Endothelial cell of umbilical vein (primary cell): ENCODE data around the gene PAAF1. TPM values are rescaled to one million over a fixed set of nuclear protein-coding genes. Genes with fewer than 3 reads are reported as not detected.

Source experiments
- BruUV-seq: library from RNA; stranded (reverse); fragments of 400-500 nt; replicated peaks from 2 replicates; lab custom pipeline; 2021; lab: Mats Ljungman, UMichigan
- CTCF ChIA-PET: fragments of 300-600, 350-600 bp; sonication (Branson Sonifier 250); formaldehyde crosslinking; loops from one replicate; lab custom pipeline; 2021; ENCODE audit warnings: antibody characterized with exemption, inconsistent platforms; lab: Charles Lee
- POLR2A ChIA-PET: fragments of 300-600, 350-600 bp; sonication (Branson Sonifier 250); formaldehyde crosslinking; loops from one replicate; lab custom pipeline; 2021; ENCODE audit warnings: antibody characterized with exemption, inconsistent platforms; lab: Charles Lee
- DNase-seq: peaks from one replicate; pipeline ENCODE4 v3.0.0-alpha.2; 2011; ENCODE audit warnings: low read depth, low spot score
- FAIRE-seq: peaks from 2 replicates; lab custom pipeline; 2011; peaks lifted over from hg19 to GRCh38; lab: Jason Lieb, UNC
- H2AFZ ChIP-seq: 2 replicates; pipeline ENCODE4 v1.6.0; 2012; ENCODE audit warnings: low read depth, low read length, control low read depth, inconsistent platforms
- H3K27ac ChIP-seq: 2 replicates; pipeline ENCODE4 v1.5.1; 2011; ENCODE audit warnings: low read depth, mild to moderate bottlenecking, control low read depth, low read length, moderate library complexity; ENCODE audit not compliant: insufficient read depth
- H3K27me3 ChIP-seq, 2 experiments: 2 replicates each; pipeline versions ENCODE4 v1.6.0 to v1.6.1; 2011; ENCODE audit warnings: low read length in 2 of 2, mixed read lengths in 1 of 2; ENCODE audit not compliant: control insufficient read depth in 2 of 2, insufficient read depth in 2 of 2
- H3K36me3 ChIP-seq, 2 experiments: 2 replicates in 1 of 2; 3 replicates in 1 of 2; pipeline ENCODE4 v1.5.1; 2011; ENCODE audit warnings: low read length in 2 of 2, mild to moderate bottlenecking in 1 of 2, moderate library complexity in 1 of 2; ENCODE audit not compliant: control insufficient read depth in 2 of 2, insufficient read depth in 2 of 2; ENCODE audit errors: extremely low read depth in 1 of 2
- H3K4me1 ChIP-seq: 3 replicates; pipeline ENCODE4 v1.5.1; 2011; ENCODE audit warnings: mild to moderate bottlenecking, low read length; ENCODE audit not compliant: control insufficient read depth, insufficient read depth; ENCODE audit errors: extremely low read depth
- H3K4me2 ChIP-seq: 2 replicates; pipeline ENCODE4 v1.6.1; 2011; ENCODE audit warnings: low read length, control low read depth, mixed read lengths; ENCODE audit not compliant: insufficient read depth
- H3K4me3 ChIP-seq, 3 experiments: fragments of 200-600 bp in 1 of 3; sonication (generic), shearing (Covaris generic) in 1 of 3; replicated peaks in 1 of 3; 2 replicates each; pipeline ENCODE4 v1.5.1; 2011 to 2016; ENCODE audit warnings: control low read depth in 3 of 3, low read length in 3 of 3, mild to moderate bottlenecking in 2 of 3, inconsistent platforms in 1 of 3, low read depth in 1 of 3, moderate library complexity in 1 of 3; ENCODE audit not compliant: insufficient read depth in 1 of 3
- H3K79me2 ChIP-seq: 2 replicates; pipeline ENCODE4 v1.6.0; 2012; ENCODE audit warnings: low read length, inconsistent platforms; ENCODE audit not compliant: control insufficient read depth, insufficient read depth
- H3K9ac ChIP-seq: replicated peaks from 2 replicates; pipeline ENCODE3; 2011; ENCODE audit warnings: low read length, control low read depth; ENCODE audit not compliant: insufficient read depth; ENCODE audit errors: extremely low read depth
- H3K9me1 ChIP-seq: replicated peaks from 3 replicates; pipeline ENCODE4 v1.6.0; 2011; ENCODE audit warnings: mild to moderate bottlenecking, low read length; ENCODE audit not compliant: control insufficient read depth, insufficient read depth; ENCODE audit errors: extremely low read depth
- H3K9me3 ChIP-seq: replicated peaks from 2 replicates; pipeline ENCODE4 v1.5.1; 2012; ENCODE audit warnings: low read length, inconsistent platforms; ENCODE audit not compliant: control insufficient read depth, insufficient read depth
- H4K20me1 ChIP-seq: replicated peaks from 2 replicates; pipeline ENCODE3; 2011; ENCODE audit warnings: mild to moderate bottlenecking, low read length; ENCODE audit not compliant: control insufficient read depth, insufficient read depth; ENCODE audit errors: extremely low read depth
- EZH2 ChIP-seq: IDR thresholded peaks from 2 replicates; pipeline ENCODE4 v1.6.1; 2012; ENCODE audit warnings: borderline replicate concordance, low read depth, mild to moderate bottlenecking, moderate library complexity, low read length, inconsistent platforms; ENCODE audit not compliant: severe bottlenecking
- FOS ChIP-seq: IDR thresholded peaks from 2 replicates; pipeline ENCODE4 v1.6.1; 2011; ENCODE audit warnings: mild to moderate bottlenecking, low read length, moderate library complexity, borderline replicate concordance; ENCODE audit not compliant: insufficient read depth
- GATA2 ChIP-seq: IDR thresholded peaks from 2 replicates; pipeline ENCODE4 v1.7.0; 2011; ENCODE audit warnings: low read depth, mild to moderate bottlenecking, moderate library complexity, mixed read lengths, low read length; ENCODE audit not compliant: insufficient read length, insufficient read depth
- JUN ChIP-seq: IDR thresholded peaks from 2 replicates; pipeline ENCODE4 v1.6.1; 2011; ENCODE audit warnings: borderline replicate concordance, low read depth; ENCODE audit not compliant: insufficient read length, insufficient read depth
- MYC ChIP-seq: IDR thresholded peaks from one replicate; pipeline ENCODE4 v1.6.1; 2011; ENCODE audit warnings: mild to moderate bottlenecking, low read depth, low read length
- POLR2A ChIP-seq: IDR thresholded peaks from 2 replicates; pipeline ENCODE4 v1.6.1; 2012; ENCODE audit warnings: low read depth, mild to moderate bottlenecking, control low read depth, low read length
- POLR2AphosphoS5 ChIP-seq: IDR thresholded peaks from 2 replicates; pipeline ENCODE4 v1.6.1; 2012; ENCODE audit warnings: low read depth, mild to moderate bottlenecking, control low read depth, low read length, moderate library complexity; ENCODE audit not compliant: insufficient read depth
- dilution Hi-C: fragments of 300-500 bp; cut with MboI; formaldehyde crosslinking; loops from one replicate; pipeline ENCODE4 v1.15.0; 2019; ENCODE audit warnings: low sequenced_read_pairs; ENCODE audit not compliant: extremely low pct_ligation_motif_present
- intact Hi-C: fragments of 100-400 bp; cut with micrococcal nuclease; formaldehyde crosslinking; loops from one replicate; pipeline ENCODE4 v1.10.0; 2022
- polyA plus RNA-seq, 4 experiments: library from polyadenylated mRNA; depleted of rRNA in 3 of 4; stranded (reverse) in 3 of 4; unstranded in 1 of 4; fragments of >200 nt; gene quantifications; 2 replicates each; pipeline versions ENCODE4 v1.2.1 to v1.2.3, GENCODE V29; 2011 to 2012; ENCODE audit warnings: missing spikeins in 1 of 4
- total RNA-seq: library from RNA; stranded (reverse); gene quantifications from 2 replicates; pipeline ENCODE4 v1.2.3, GENCODE V29; 2021
- TF ChIP-seq, protein P1 (sequence below): IDR thresholded peaks from 2 replicates; pipeline ENCODE4 v1.6.1; 2011; ENCODE audit not compliant: insufficient read depth, insufficient read length
- TF ChIP-seq, protein P2 (sequence below), 2 donors: IDR thresholded peaks; 1 replicate in 1 of 2; 2 replicates in 1 of 2; pipeline ENCODE4 v1.5.1; 2011; ENCODE audit warnings: low read length in 2 of 2, mild to moderate bottlenecking in 2 of 2, moderate library complexity in 2 of 2, control low read depth in 1 of 2, inconsistent platforms in 1 of 2, low read depth in 1 of 2; ENCODE audit not compliant: insufficient read depth in 1 of 2; ENCODE audit errors: extremely low read depth in 1 of 2

The PAAF1 gene
- total and polyA plus RNA-seq, 2 donors (not counting 3 experiments of a cell fraction or from before 2014, with no cell fraction given) = 9.8 to 16.1 TPM

DNA sequence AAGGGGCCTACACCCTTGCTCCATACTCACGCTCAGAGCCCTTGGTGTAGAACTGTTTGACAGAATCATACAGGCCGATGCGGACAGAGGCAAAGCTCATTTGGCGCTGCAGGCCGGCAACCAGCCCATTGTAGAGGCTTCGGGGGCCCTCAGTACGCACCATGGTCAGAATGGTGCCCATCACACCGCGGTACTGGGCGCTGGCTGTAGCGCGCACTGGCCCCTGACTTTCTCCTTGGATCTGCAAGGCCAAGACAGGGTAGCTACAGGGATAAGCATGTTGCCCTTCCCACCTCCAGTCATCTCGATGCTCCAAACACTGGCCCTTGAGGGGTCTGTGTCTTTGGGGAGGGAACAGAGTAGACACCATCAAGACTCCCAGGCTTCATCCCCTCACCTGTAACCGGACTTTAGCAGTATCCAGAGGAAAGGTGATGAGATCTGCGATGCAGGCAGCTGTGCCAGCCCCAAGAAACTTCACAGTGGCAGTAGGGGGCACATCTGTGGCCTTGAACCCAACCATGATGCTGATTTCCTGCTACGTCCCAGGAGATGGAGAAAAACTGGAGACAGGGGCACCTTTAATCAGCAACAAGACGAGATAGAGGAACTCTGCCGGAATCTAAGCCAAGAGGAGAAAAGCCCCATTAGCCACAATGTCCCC is 101.2 kb downstream of the PAAF1 start:
- H3K27ac ChIP-seq = no peak overlapping the region
- dilution Hi-C loops (no loop called here), intact Hi-C loops (no loop called here)
- DNase-seq = no peak
- no peaks in the 10 kb centered on the region for H4K20me1 ChIP-seq
- TF ChIP-seq MYC = no peak
- TF ChIP-seq JUN = no peak
- no peak for TF ChIP-seq POLR2AphosphoS5
- TF ChIP-seq GATA2 = no peak
- TF ChIP-seq, protein P1, sequence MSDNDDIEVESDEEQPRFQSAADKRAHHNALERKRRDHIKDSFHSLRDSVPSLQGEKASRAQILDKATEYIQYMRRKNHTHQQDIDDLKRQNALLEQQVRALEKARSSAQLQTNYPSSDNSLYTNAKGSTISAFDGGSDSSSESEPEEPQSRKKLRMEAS = no peak
- no peak for TF ChIP-seq EZH2
- TF ChIP-seq, protein P2, sequence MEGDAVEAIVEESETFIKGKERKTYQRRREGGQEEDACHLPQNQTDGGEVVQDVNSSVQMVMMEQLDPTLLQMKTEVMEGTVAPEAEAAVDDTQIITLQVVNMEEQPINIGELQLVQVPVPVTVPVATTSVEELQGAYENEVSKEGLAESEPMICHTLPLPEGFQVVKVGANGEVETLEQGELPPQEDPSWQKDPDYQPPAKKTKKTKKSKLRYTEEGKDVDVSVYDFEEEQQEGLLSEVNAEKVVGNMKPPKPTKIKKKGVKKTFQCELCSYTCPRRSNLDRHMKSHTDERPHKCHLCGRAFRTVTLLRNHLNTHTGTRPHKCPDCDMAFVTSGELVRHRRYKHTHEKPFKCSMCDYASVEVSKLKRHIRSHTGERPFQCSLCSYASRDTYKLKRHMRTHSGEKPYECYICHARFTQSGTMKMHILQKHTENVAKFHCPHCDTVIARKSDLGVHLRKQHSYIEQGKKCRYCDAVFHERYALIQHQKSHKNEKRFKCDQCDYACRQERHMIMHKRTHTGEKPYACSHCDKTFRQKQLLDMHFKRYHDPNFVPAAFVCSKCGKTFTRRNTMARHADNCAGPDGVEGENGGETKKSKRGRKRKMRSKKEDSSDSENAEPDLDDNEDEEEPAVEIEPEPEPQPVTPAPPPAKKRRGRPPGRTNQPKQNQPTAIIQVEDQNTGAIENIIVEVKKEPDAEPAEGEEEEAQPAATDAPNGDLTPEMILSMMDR (IDR thresholded peaks at IDR 0.05; ENCODE audit: extremely low read depth in 1 of 2, insufficient read depth in 1 of 2, low read depth in 1 of 2, low read length in 2 of 2) = no peak
- TF ChIP-seq POLR2A = no peak
- no peak for TF ChIP-seq FOS
- no peaks in the 10 kb centered on the region for H3K9me3 ChIP-seq
- no peak overlapping the region for H3K9ac ChIP-seq
- H3K4me2 ChIP-seq = no peak overlapping the region
- FAIRE-seq = no peak
- H3K4me1 ChIP-seq = no peaks in the 10 kb centered on the region
- no peaks in the 10 kb centered on the region for H3K9me1 ChIP-seq
- no peaks in the 10 kb centered on the region for H3K27me3 ChIP-seq
- peaks cover 0 to 10% of the 10 kb centered on the region in 2 experiments for H3K36me3 ChIP-seq
- H2AFZ ChIP-seq = no peak overlapping the region
- BruUV-seq = no TSS peak
- CTCF ChIA-PET = interaction anchor here (3.7 kb wide), 1 partner anchor 14 kb away, joined by 14 read pairs; no protein-coding TSS in a partner anchor
- no peaks in the 10 kb centered on the region for H3K79me2 ChIP-seq
- POLR2A ChIA-PET = no interaction called here
- no peak overlapping the region for H3K4me3 ChIP-seq
